ENCODE data around the gene CTDSP2.

CTDSP2 gene

DNA sequence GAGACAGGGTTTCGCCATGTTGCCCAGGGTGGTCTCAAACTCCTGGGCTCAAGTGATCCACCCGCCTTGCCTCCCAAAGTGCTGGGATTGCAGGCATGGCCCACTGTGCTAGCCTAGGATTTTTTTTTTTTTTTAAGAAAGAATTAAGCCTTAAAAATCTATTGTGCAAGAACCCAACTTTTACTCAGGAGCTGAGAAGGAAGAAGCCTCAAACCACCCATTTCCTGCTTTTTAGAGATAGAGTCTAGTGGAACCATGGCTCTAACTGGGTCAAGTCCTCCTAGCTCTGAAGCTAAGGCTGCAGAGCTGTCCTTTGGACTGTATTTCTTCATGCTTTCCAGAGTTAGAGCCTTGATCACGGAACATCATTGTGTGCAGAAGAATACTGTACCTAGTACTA is 65.3 kb downstream of the CTDSP2 start:
- Histone ChIP-seq H3K79me2 (ENCODE audit: insufficient read depth, low read length) (peaks cover 16% of the 10 kb centered on the region), H3K9me2 (replicated peaks; ENCODE audit: insufficient read depth, low read length) (no peaks in the 10 kb centered on the region), H3K27me3 (ENCODE audit: low read length) (no peaks in the 10 kb centered on the region), H3K27ac (ENCODE audit: low read depth, low read length) (no peak overlapping the region), H3K4me2 (ENCODE audit: low read depth, low read length, poor library complexity, severe bottlenecking) (no peak overlapping the region), H3K36me3 (ENCODE audit: low read length) (peaks cover 7% of the 10 kb centered on the region; the same call in 1 of the 2 replicates), H4K20me1 (ENCODE audit: low read depth, low read length) (no peaks in the 10 kb centered on the region), H2AFZ (ENCODE audit: low read depth, low read length, severe bottlenecking) (no peak overlapping the region), H3K9me3 (ENCODE audit: insufficient read depth, low read length) (no peaks in the 10 kb centered on the region), H3K9ac (ENCODE audit: low read length) (no peak overlapping the region), H3F3A (ENCODE audit: insufficient read depth) (no peaks in the 10 kb centered on the region), H3K4me3 (ENCODE audit: insufficient read depth, low read length, poor library complexity, severe bottlenecking) (no peak overlapping the region)
- TF ChIP-seq, protein P1, sequence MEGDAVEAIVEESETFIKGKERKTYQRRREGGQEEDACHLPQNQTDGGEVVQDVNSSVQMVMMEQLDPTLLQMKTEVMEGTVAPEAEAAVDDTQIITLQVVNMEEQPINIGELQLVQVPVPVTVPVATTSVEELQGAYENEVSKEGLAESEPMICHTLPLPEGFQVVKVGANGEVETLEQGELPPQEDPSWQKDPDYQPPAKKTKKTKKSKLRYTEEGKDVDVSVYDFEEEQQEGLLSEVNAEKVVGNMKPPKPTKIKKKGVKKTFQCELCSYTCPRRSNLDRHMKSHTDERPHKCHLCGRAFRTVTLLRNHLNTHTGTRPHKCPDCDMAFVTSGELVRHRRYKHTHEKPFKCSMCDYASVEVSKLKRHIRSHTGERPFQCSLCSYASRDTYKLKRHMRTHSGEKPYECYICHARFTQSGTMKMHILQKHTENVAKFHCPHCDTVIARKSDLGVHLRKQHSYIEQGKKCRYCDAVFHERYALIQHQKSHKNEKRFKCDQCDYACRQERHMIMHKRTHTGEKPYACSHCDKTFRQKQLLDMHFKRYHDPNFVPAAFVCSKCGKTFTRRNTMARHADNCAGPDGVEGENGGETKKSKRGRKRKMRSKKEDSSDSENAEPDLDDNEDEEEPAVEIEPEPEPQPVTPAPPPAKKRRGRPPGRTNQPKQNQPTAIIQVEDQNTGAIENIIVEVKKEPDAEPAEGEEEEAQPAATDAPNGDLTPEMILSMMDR (IDR thresholded peaks at IDR 0.05; ENCODE audit: insufficient read depth, low read length, poor library complexity, severe bottlenecking): no peak
- TF ChIP-seq EZH2phosphoT487 (conservative IDR thresholded peaks at IDR 0.05; ENCODE audit: low read length): no peak

DNA sequence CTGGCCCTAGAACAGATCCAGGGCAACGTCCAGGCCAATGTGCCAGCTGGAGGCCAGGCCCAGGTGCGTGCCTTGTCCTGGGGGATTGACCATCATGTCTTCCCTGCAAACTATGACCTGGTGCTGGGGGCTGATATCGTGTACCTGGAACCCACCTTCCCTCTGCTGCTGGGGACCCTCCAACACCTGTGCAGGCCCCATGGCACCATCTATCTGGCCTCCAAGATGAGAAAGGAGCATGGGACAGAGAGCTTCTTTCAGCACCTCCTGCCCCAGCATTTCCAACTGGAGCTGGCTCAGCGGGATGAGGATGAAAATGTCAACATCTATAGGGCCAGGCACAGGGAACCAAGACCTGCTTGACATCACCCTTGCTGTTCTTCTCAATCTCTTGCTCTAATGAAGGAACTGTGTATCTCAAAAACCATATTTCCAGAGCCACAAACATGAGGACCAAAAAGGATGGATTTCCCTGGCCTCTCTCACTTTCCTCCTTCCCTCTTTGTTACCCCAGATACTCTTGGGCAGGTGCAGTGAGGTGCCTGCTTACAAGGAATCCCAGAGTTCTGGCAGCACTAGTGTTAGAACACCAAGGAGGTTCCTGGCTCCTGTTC is 66.1 kb downstream of the CTDSP2 start:
- TF ChIP-seq EZH2phosphoT487 (conservative IDR thresholded peaks at IDR 0.05; ENCODE audit: low read length): no peak
- TF ChIP-seq, protein P1 (IDR thresholded peaks at IDR 0.05; ENCODE audit: insufficient read depth, low read length, poor library complexity, severe bottlenecking): no peak
- Histone ChIP-seq H4K20me1 (ENCODE audit: low read depth, low read length) (no peaks in the 10 kb centered on the region), H3K79me2 (ENCODE audit: insufficient read depth, low read length) (peaks cover 16% of the 10 kb centered on the region), H3K9me2 (replicated peaks; ENCODE audit: insufficient read depth, low read length) (no peaks in the 10 kb centered on the region), H3F3A (ENCODE audit: insufficient read depth) (no peaks in the 10 kb centered on the region), H3K9me3 (ENCODE audit: insufficient read depth, low read length) (no peaks in the 10 kb centered on the region), H3K9ac (ENCODE audit: low read length) (no peak overlapping the region), H3K27ac (ENCODE audit: low read depth, low read length) (no peak overlapping the region), H3K4me3 (ENCODE audit: insufficient read depth, low read length, poor library complexity, severe bottlenecking) (no peak overlapping the region), H3K36me3 (ENCODE audit: low read length) (no peaks in the 10 kb centered on the region), H2AFZ (ENCODE audit: low read depth, low read length, severe bottlenecking) (no peak overlapping the region), H3K27me3 (ENCODE audit: low read length) (no peaks in the 10 kb centered on the region), H3K4me2 (ENCODE audit: low read depth, low read length, poor library complexity, severe bottlenecking) (no peak overlapping the region)

DNA sequence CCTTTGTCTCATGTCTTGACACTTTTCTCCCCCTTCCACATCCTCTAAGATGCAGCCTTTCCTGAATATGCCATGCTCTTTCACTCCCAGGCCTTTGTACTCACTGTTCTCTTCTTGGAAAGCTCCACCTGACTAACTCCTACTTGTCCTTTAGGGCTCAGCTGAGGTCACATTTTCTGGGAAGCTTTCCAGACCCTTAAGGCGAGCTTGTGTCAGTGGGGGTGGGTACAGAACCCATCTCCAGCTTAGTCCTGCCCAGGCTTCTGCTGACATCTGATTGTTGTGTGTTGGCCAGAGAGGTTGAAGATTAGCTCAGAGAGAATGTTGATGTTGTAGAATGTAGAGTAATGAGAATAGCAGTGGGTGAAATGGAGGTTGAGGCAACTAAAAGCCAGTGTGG is 66.8 kb downstream of the CTDSP2 start:
- H3K9ac ChIP-seq (ENCODE audit: low read length): no peak overlapping the region
- no peak for TF ChIP-seq EZH2phosphoT487 (conservative IDR thresholded peaks at IDR 0.05; ENCODE audit: low read length)
- TF ChIP-seq, protein P1 (IDR thresholded peaks at IDR 0.05; ENCODE audit: insufficient read depth, low read length, poor library complexity, severe bottlenecking): no peak
- H3K79me2 ChIP-seq (ENCODE audit: insufficient read depth, low read length): peaks cover 16% of the 10 kb centered on the region
- H3K27me3 ChIP-seq (ENCODE audit: low read length): no peaks in the 10 kb centered on the region
- H3F3A ChIP-seq (ENCODE audit: insufficient read depth): no peaks in the 10 kb centered on the region
- no peaks in the 10 kb centered on the region for H4K20me1 ChIP-seq (ENCODE audit: low read depth, low read length)
- no peak overlapping the region for H3K4me2 ChIP-seq (ENCODE audit: low read depth, low read length, poor library complexity, severe bottlenecking)
- no peaks in the 10 kb centered on the region for H3K36me3 ChIP-seq (ENCODE audit: low read length)
- H2AFZ ChIP-seq (ENCODE audit: low read depth, low read length, severe bottlenecking): no peak overlapping the region
- no peak overlapping the region for H3K4me3 ChIP-seq (ENCODE audit: insufficient read depth, low read length, poor library complexity, severe bottlenecking)
- H3K9me3 ChIP-seq (ENCODE audit: insufficient read depth, low read length): no peaks in the 10 kb centered on the region
- no peak overlapping the region for H3K27ac ChIP-seq (ENCODE audit: low read depth, low read length)
- no peaks in the 10 kb centered on the region for H3K9me2 ChIP-seq (replicated peaks; ENCODE audit: insufficient read depth, low read length)

All from SU-DHL-6 (cell line).